IMR-90 (cell line): Measurements from ENCODE around the gene KRTDAP. TPM values are rescaled to one million over a fixed set of nuclear protein-coding genes. Genes with fewer than 3 reads are reported as not detected.
A peak's percentile ranks its signal among the peaks of the same experiment; 100 is the strongest.

ENCODE experiments used
- ATAC-seq: fragments of 200-7000 bp; cut with Tn5 transposase; 2 replicates; pipeline ENCODE4 v1.9.1; 2020; ENCODE audit warnings: low read depth, mild to moderate bottlenecking, moderate library complexity
- BruUV-seq: library from RNA; stranded (reverse); fragments of 400-500 nt; replicated peaks from 2 replicates; lab custom pipeline; 2021; lab: Mats Ljungman, UMichigan
- CTCF ChIA-PET: fragments of 300-600 bp; formaldehyde crosslinking; extraction: SDS; loops from one replicate; lab custom pipeline; 2021; ENCODE audit warnings: antibody characterized with exemption; lab: Yijun Ruan, JAX
- POLR2A ChIA-PET: fragments of 300-600 bp; sonication (Branson Sonifier 250); formaldehyde crosslinking; loops from one replicate; lab custom pipeline; 2022; ENCODE audit warnings: antibody characterized with exemption; ENCODE audit not compliant: unreplicated experiment; lab: Charles Lee
- DNase-seq: peaks from one replicate; pipeline ENCODE4 v3.0.0; 2013
- H2AFZ ChIP-seq: replicated peaks from 2 replicates; pipeline ENCODE3; 2013; ENCODE audit warnings: low read length, mild to moderate bottlenecking; ENCODE audit not compliant: poor library complexity
- H2AK5ac ChIP-seq: 2 replicates; pipeline ENCODE4 v1.6.1; 2013; ENCODE audit warnings: low read depth, low read length, inconsistent platforms
- H2AK9ac ChIP-seq: replicated peaks from 2 replicates; pipeline ENCODE3; 2013; ENCODE audit warnings: mild to moderate bottlenecking, low read depth, low read length, moderate library complexity; ENCODE audit not compliant: poor library complexity
- H2BK120ac ChIP-seq: 2 replicates; pipeline ENCODE4 v1.6.1; 2013; ENCODE audit warnings: low read depth, low read length, inconsistent platforms
- H2BK15ac ChIP-seq: 3 replicates; pipeline ENCODE4 v1.6.1; 2013; ENCODE audit warnings: low read depth, low read length, inconsistent platforms
- H2BK20ac ChIP-seq: 2 replicates; pipeline ENCODE4 v1.6.1; 2013; ENCODE audit warnings: low read depth, mild to moderate bottlenecking, inconsistent platforms, low read length, moderate library complexity
- H2BK5ac ChIP-seq: 2 replicates; pipeline ENCODE4 v1.6.1; 2013; ENCODE audit warnings: mild to moderate bottlenecking, low read depth, low read length, inconsistent platforms; ENCODE audit not compliant: poor library complexity, severe bottlenecking
- H3K14ac ChIP-seq: replicated peaks from 2 replicates; pipeline ENCODE4 v1.6.1; 2013; ENCODE audit warnings: low read depth, low read length, inconsistent platforms
- H3K18ac ChIP-seq: 2 replicates; pipeline ENCODE4 v1.6.1; 2013; ENCODE audit warnings: low read depth, low read length, control low read depth
- H3K23ac ChIP-seq: 2 replicates; pipeline ENCODE4 v1.6.1; 2013; ENCODE audit warnings: low read depth, low read length, inconsistent platforms
- H3K27ac ChIP-seq: 2 replicates; pipeline ENCODE4 v1.5.1; 2013; ENCODE audit warnings: mild to moderate bottlenecking, control low read depth, low read length; ENCODE audit not compliant: insufficient read depth
- H3K27me3 ChIP-seq: 2 replicates; pipeline ENCODE4 v1.6.1; 2013; ENCODE audit warnings: low read length; ENCODE audit not compliant: control insufficient read depth, insufficient read depth
- H3K36me3 ChIP-seq: 2 replicates; pipeline ENCODE4 v1.6.1; 2013; ENCODE audit warnings: low read length, mixed read lengths; ENCODE audit not compliant: control insufficient read depth, insufficient read depth
- H3K4ac ChIP-seq: 2 replicates; pipeline ENCODE4 v1.6.1; 2013; ENCODE audit warnings: low read depth, low read length, inconsistent platforms
- H3K4me1 ChIP-seq: 2 replicates; pipeline ENCODE4 v1.6.1; 2013; ENCODE audit warnings: low read length, mixed read lengths; ENCODE audit not compliant: control insufficient read depth, insufficient read depth
- H3K4me2 ChIP-seq: 2 replicates; pipeline ENCODE4 v1.6.1; 2013; ENCODE audit warnings: low read depth, mild to moderate bottlenecking, control low read depth, low read length, moderate library complexity
- H3K4me3 ChIP-seq: 2 replicates; pipeline ENCODE4 v1.5.1; 2013; ENCODE audit warnings: low read depth, mild to moderate bottlenecking, control low read depth, low read length, moderate library complexity; ENCODE audit not compliant: insufficient read depth
- H3K56ac ChIP-seq: 2 replicates; pipeline ENCODE4 v1.6.1; 2013; ENCODE audit warnings: low read length, inconsistent platforms; ENCODE audit not compliant: insufficient read depth; ENCODE audit errors: extremely low read depth
- H3K79me1 ChIP-seq, 2 experiments: 2 replicates each; pipeline ENCODE4 v1.6.1; 2013; ENCODE audit warnings: low read length in 2 of 2, inconsistent platforms in 1 of 2, low read depth in 1 of 2
- H3K9ac ChIP-seq: 2 replicates; pipeline ENCODE4 v1.6.1; 2013; ENCODE audit warnings: low read depth, low read length, control low read depth
- H3K9me1 ChIP-seq: 2 replicates; pipeline ENCODE4 v1.6.1; 2013; ENCODE audit warnings: low read length, inconsistent platforms; ENCODE audit not compliant: insufficient read depth
- H3K9me3 ChIP-seq: 2 replicates; pipeline ENCODE4 v1.6.1; 2013; ENCODE audit warnings: low read length; ENCODE audit not compliant: control insufficient read depth, insufficient read depth
- H4K20me1 ChIP-seq: 2 replicates; pipeline ENCODE4 v1.6.1; 2013; ENCODE audit warnings: low read length, inconsistent platforms; ENCODE audit not compliant: insufficient read depth
- H4K5ac ChIP-seq: 2 replicates; pipeline ENCODE4 v1.6.1; 2013; ENCODE audit warnings: mild to moderate bottlenecking, low read depth, low read length, control low read depth
- H4K8ac ChIP-seq, 2 experiments: 2 replicates each; pipeline ENCODE4 v1.6.1; 2013; ENCODE audit warnings: low read depth in 2 of 2, low read length in 2 of 2, control low read depth in 1 of 2, inconsistent platforms in 1 of 2
- H4K91ac ChIP-seq: 2 replicates; pipeline ENCODE4 v1.6.1; 2013; ENCODE audit warnings: low read depth, low read length, inconsistent platforms; ENCODE audit not compliant: insufficient read depth
- ELK1 ChIP-seq: fragments of 150-350 bp; IDR thresholded peaks from 2 replicates; pipeline ENCODE4 v1.6.1; 2016; ENCODE audit warnings: low read depth, mild to moderate bottlenecking, low read length, moderate library complexity, borderline replicate concordance
- MAFK ChIP-seq: IDR thresholded peaks from 2 replicates; pipeline ENCODE4 v1.6.1; 2012; ENCODE audit warnings: low read depth, low read length, improper control_type of control experiment
- MAZ ChIP-seq: IDR thresholded peaks from 2 replicates; pipeline ENCODE4 v1.6.1; 2012; ENCODE audit warnings: low read depth, mild to moderate bottlenecking, low read length, improper control_type of control experiment, moderate library complexity, borderline replicate concordance
- NFE2L2 ChIP-seq: fragments of 150-350 bp; IDR thresholded peaks from 2 replicates; pipeline ENCODE4 v1.6.1; 2016; ENCODE audit warnings: low read depth, mild to moderate bottlenecking, low read length
- POLR2A ChIP-seq: IDR thresholded peaks from 2 replicates; pipeline ENCODE4 v1.6.1; 2012; ENCODE audit warnings: mild to moderate bottlenecking, low read depth, low read length
- RAD21 ChIP-seq: IDR thresholded peaks from 2 replicates; pipeline ENCODE4 v1.6.1; 2012; ENCODE audit warnings: low read length, improper control_type of control experiment
- SMC3 ChIP-seq: fragments of 150-350 bp; IDR thresholded peaks from 2 replicates; pipeline ENCODE4 v1.6.1; 2016; ENCODE audit warnings: low read depth, mild to moderate bottlenecking, antibody characterized with exemption, low read length, moderate library complexity
- WGBS, 2 experiments: methylation state at CpG; one replicate each; pipeline versions ENCODE4 v1.1.5 to v1.1.7; 2013; ENCODE audit warnings: missing lambda C conversion rate in 2 of 2; ENCODE audit not compliant: insufficient read length in 1 of 2; ENCODE audit errors: extremely low coverage in 2 of 2; 5-methylcytosine and 5-hydroxymethylcytosine counted together
- dilution Hi-C: fragments of 300-500 bp; cut with HindIII; formaldehyde crosslinking; loops from one replicate; pipeline ENCODE4 v1.14.3; 2018; ENCODE audit warnings: low sequenced_read_pairs; ENCODE audit not compliant: unreplicated experiment
- in situ Hi-C: fragments of 300-500 bp; cut with MboI; formaldehyde crosslinking; loops from 3 replicates; pipeline ENCODE4 v1.14.3; 2019; ENCODE audit warnings: low sequenced_read_pairs, inconsistent platforms, mixed read lengths
- intact Hi-C: fragments of 100-400 bp; cut with micrococcal nuclease; formaldehyde crosslinking; loops from 2 replicates; pipeline ENCODE4 v1.10.0; 2022
- polyA plus RNA-seq, 3 experiments: library from polyadenylated mRNA; depleted of rRNA; stranded (reverse); fragments of >200 nt; gene quantifications; 2 replicates each; pipeline ENCODE4 v1.2.3, GENCODE V29; 2012; ENCODE audit warnings: low replicate concordance in 1 of 3
- total RNA-seq: library from RNA; depleted of rRNA; stranded (reverse); fragments of >200 nt; gene quantifications from 2 replicates; pipeline ENCODE4 v1.2.3, GENCODE V29; 2012
- TF ChIP-seq, protein P1 (sequence below): conservative IDR thresholded peaks from 2 replicates; pipeline ENCODE4 v1.5.1; 2012; ENCODE audit warnings: mild to moderate bottlenecking, low read depth, low read length, improper control_type of control experiment

Gene KRTDAP
- total and polyA plus RNA-seq, 2 of the 4 experiments (the other 2 are of a cell fraction) = not detected

DNA sequence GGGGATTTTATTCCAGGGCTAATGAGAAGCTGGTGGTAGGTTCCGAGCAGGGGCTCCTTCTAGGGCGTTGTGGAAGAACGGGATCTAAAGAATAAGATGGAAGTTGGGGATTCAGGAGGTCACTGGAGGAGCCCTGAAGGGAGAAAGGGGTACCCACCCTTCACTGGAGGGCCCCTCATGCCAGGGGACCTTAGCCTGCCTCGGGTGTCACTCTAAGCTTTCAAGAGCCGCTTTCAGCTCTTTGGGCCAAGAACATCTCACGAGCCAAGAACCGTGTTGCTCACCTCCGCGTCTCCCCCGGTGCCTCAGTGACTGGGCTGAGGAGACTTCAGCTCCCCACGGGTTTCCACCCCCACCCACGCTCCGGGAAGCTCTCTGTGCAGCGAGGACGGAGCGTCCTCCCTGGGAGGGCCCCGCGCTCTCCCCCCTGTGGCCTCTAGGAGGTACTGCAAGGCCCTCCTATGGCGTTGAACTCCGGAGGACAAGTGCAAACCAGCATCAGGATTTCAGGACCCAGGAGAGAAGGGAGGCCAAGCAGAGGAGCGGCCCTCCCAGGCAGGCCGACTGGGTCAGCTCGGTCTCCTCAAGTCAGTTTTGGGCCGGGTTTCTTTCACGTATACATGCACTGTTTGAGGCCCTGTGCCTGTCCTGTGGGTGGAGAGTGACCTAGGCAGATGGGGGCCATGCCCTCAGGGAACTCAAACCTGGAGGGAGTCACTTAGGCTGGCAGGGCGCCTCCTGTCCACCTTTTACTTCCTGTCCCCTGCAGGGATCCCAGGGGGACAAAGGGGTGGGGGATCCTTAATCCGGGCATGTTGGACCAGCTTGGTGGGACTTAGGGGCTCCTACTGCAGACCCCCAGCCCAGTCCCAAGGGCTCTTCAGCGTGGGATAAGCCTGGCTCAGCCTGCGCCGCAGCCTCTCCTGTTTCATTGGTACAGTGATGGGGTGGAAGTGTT lies 5.1 kb upstream of the KRTDAP start:
- dilution Hi-C loops (no loop called here), intact Hi-C loops (loop anchor here (1.0 kb wide), 2 partner anchors 143 to 226 kb away; no protein-coding TSS in a partner anchor), in situ Hi-C loops (no loop called here)
- Histone ChIP-seq H2BK120ac (no peak overlapping the region), H3K36me3 (no peaks in the 10 kb centered on the region), H4K8ac (no peak overlapping the region), H2BK15ac (no peak overlapping the region), H3K56ac (no peak overlapping the region), H3K14ac (no peak overlapping the region), H3K27ac (no peak overlapping the region), H3K9me3 (no peaks in the 10 kb centered on the region), H3K4me1 (no peaks in the 10 kb centered on the region), H3K18ac (no peak overlapping the region), H3K9me1 (no peaks in the 10 kb centered on the region), H2BK20ac (no peak overlapping the region), H3K79me1 (no peaks in the 10 kb centered on the region), H4K5ac (no peak overlapping the region), H4K20me1 (no peaks in the 10 kb centered on the region), H3K23ac (no peak overlapping the region), H2BK5ac (no peak overlapping the region), H3K4me2 (peak overlapping the region; percentile 33; the same call in 1 of the 2 replicates), H3K4me3 (no peak overlapping the region), H4K91ac (no peak overlapping the region), H2AK5ac (no peak overlapping the region), H3K27me3 (peaks cover 36% of the 10 kb centered on the region), H2AFZ (peak overlapping the region; percentile 71), H2AK9ac (no peak overlapping the region), H3K4ac (no peak overlapping the region), H3K9ac (no peak overlapping the region)
- WGBS, 2 experiments = 15% methylated on average over 6 of the region's 30 CpGs; no CpG with 5 or more reads in 1 of the 2 experiments
- POLR2A ChIA-PET = no interaction called here
- peak; percentile 100 for ATAC-seq
- peak; percentile 55 for DNase-seq
- TF ChIP-seq MAFK (no peak), SMC3 (peak; percentile 85), ELK1 (no peak), MAZ (peak; percentile 54; the same call in 1 of the 2 replicates), POLR2A (no peak), RAD21 (peak; percentile 70), NFE2L2 (no peak)
- TF ChIP-seq, protein P1, sequence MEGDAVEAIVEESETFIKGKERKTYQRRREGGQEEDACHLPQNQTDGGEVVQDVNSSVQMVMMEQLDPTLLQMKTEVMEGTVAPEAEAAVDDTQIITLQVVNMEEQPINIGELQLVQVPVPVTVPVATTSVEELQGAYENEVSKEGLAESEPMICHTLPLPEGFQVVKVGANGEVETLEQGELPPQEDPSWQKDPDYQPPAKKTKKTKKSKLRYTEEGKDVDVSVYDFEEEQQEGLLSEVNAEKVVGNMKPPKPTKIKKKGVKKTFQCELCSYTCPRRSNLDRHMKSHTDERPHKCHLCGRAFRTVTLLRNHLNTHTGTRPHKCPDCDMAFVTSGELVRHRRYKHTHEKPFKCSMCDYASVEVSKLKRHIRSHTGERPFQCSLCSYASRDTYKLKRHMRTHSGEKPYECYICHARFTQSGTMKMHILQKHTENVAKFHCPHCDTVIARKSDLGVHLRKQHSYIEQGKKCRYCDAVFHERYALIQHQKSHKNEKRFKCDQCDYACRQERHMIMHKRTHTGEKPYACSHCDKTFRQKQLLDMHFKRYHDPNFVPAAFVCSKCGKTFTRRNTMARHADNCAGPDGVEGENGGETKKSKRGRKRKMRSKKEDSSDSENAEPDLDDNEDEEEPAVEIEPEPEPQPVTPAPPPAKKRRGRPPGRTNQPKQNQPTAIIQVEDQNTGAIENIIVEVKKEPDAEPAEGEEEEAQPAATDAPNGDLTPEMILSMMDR = peak; percentile 88
- CTCF ChIA-PET = interaction anchor here (0.5 to 1.4 kb wide), 13 partner anchors 9 to 148 kb away, joined by 3 to 14 read pairs (median 3); partner anchors contain the start of gene FFAR1
- BruUV-seq = no TSS peak
